Prostate gland (tissue), 2 donors: Measurements from ENCODE around the gene TAF1L. TPM values are rescaled to one million over a fixed set of nuclear protein-coding genes. Genes with fewer than 3 reads are reported as not detected.

ENCODE experiments used
- DNase-seq: peaks from one replicate; pipeline ENCODE4 v3.0.0-alpha.2; 2019; ENCODE audit warnings: low spot score
- H3K27ac ChIP-seq, 2 donors: fragments of 200-600 bp; sonication (generic); 2 replicates each; pipeline ENCODE4 v1.5.1; 2017 to 2019
- H3K27me3 ChIP-seq: fragments of 200-600 bp; sonication (generic); replicated peaks from 2 replicates; pipeline ENCODE4 v1.5.1; 2019; ENCODE audit not compliant: insufficient read depth
- H3K36me3 ChIP-seq, 2 donors: fragments of 200-600 bp; sonication (generic); 1 replicate in 1 of 2; 2 replicates in 1 of 2; pipeline versions ENCODE4 v1.5.1 to v1.8.1; 2017 to 2019
- H3K4me1 ChIP-seq: fragments of 200-600 bp; sonication (generic); replicated peaks from 2 replicates; pipeline ENCODE4 v1.5.1; 2019
- H3K4me3 ChIP-seq, 2 donors: fragments of 200-600 bp; sonication (generic); 2 replicates each; pipeline ENCODE4 v1.5.1; 2017 to 2019
- H3K9me3 ChIP-seq: fragments of 200-600 bp; sonication (generic); 2 replicates; pipeline ENCODE4 v1.5.1; 2017
- CTCF ChIP-seq, 4 experiments: fragments of 200-600 bp in 2 of 4; fragments of 450-650 bp in 2 of 4; sonication (generic) in 2 of 4; IDR thresholded peaks; 1 replicate in 3 of 4; 2 replicates in 1 of 4; pipeline ENCODE4 v1.5.1; 2016 to 2019; ENCODE audit warnings: antibody characterized with exemption in 4 of 4, mild to moderate bottlenecking in 2 of 4, moderate library complexity in 2 of 4
- POLR2A ChIP-seq: fragments of 450-650 bp; IDR thresholded peaks from one replicate; pipeline ENCODE4 v1.6.1; 2016; ENCODE audit warnings: antibody characterized with exemption, mild to moderate bottlenecking
- POLR2AphosphoS5 ChIP-seq: sonication (generic); formaldehyde crosslinking; IDR thresholded peaks from one replicate; pipeline ENCODE4 v1.6.1; 2017; ENCODE audit warnings: antibody characterized with exemption
- WGBS: methylation state at CpG from one replicate; pipeline ENCODE4 v1.1.5; 2018; 5-methylcytosine and 5-hydroxymethylcytosine counted together
- intact Hi-C: fragments of 100-400 bp; cut with DNase I; formaldehyde crosslinking; loops from one replicate; pipeline ENCODE4 v1.14.2; 2022
- total RNA-seq, 2 donors: library from RNA; depleted of rRNA; stranded (reverse); fragments of >200 nt; gene quantifications; one replicate each; pipeline ENCODE4 v1.1.0, GENCODE V29; 2016

Gene TAF1L
- total RNA-seq = 1 to 10 TPM in 1 of 2 donors, not detected in 1; 2.0 TPM

- H3K36me3 ChIP-seq = no peaks in the 10 kb centered on the region
- intact Hi-C loops = no loop called here
- no peak for DNase-seq
These were observed at the start of gene TAF1L for GRCh38 chr9:32635362-32635761. TSS of gene TAF1L (minus strand) at chr9:32635669. CDS start at chr9:32635579, 90 bp downstream.

GRCh38 chr9:32681751-32682150, 46.3 kb upstream of the TAF1L start:
- TF ChIP-seq POLR2A (no peak), CTCF (IDR thresholded peaks at IDR 0.05) (no peak), POLR2AphosphoS5 (no peak)
- H3K27me3 ChIP-seq = no peaks in the 10 kb centered on the region
- H3K4me1 ChIP-seq = no peaks in the 10 kb centered on the region
- WGBS = 79% methylated on average over 1 of the region's 1 CpG
- H3K36me3 ChIP-seq = no peaks in the 10 kb centered on the region
- intact Hi-C loops = no loop called here
- H3K4me3 ChIP-seq = no peak overlapping the region
- no peak overlapping the region for H3K27ac ChIP-seq
- DNase-seq = no peak
- no peaks in the 10 kb centered on the region for H3K9me3 ChIP-seq

More at GRCh38 chr9:32635362-32635761, at the start of gene TAF1L:
- no peaks in the 10 kb centered on the region for H3K9me3 ChIP-seq
- H3K4me1 ChIP-seq = no peaks in the 10 kb centered on the region
- H3K27me3 ChIP-seq = no peaks in the 10 kb centered on the region
- H3K27ac ChIP-seq = no peak within 1 kb of the TSS
- TF ChIP-seq CTCF (IDR thresholded peaks at IDR 0.05) (no peak), POLR2A (no peak), POLR2AphosphoS5 (no peak)
- 94% methylated on average over 23 of the region's 23 CpGs for WGBS
- H3K4me3 ChIP-seq = no peak within 1 kb of the TSS

GRCh38 chr9:32677931-32678330, 42.5 kb upstream of the TAF1L start:
- WGBS = 97% methylated on average over 1 of the region's 1 CpG
- no peaks in the 10 kb centered on the region for H3K9me3 ChIP-seq
- no peak overlapping the region for H3K27ac ChIP-seq
- intact Hi-C loops = no loop called here
- H3K27me3 ChIP-seq = no peaks in the 10 kb centered on the region
- TF ChIP-seq POLR2AphosphoS5 (no peak), CTCF (IDR thresholded peaks at IDR 0.05) (no peak), POLR2A (no peak)
- no peaks in the 10 kb centered on the region for H3K4me1 ChIP-seq
- H3K4me3 ChIP-seq = no peak overlapping the region
- H3K36me3 ChIP-seq = no peaks in the 10 kb centered on the region
- no peak for DNase-seq

- intact Hi-C loops = no loop called here
- Histone ChIP-seq H3K4me3 (no peak overlapping the region), H3K4me1 (no peaks in the 10 kb centered on the region), H3K36me3 (no peaks in the 10 kb centered on the region), H3K27me3 (no peaks in the 10 kb centered on the region), H3K27ac (no peak overlapping the region), H3K9me3 (no peaks in the 10 kb centered on the region)
- DNase-seq = no peak
- 63% methylated on average over 6 of the region's 6 CpGs for WGBS
- TF ChIP-seq POLR2AphosphoS5 (no peak), POLR2A (no peak), CTCF (IDR thresholded peaks at IDR 0.05) (no peak)
These were observed 37.0 kb upstream of the TAF1L start for GRCh38 chr9:32672469-32672868.

- H3K9me3 ChIP-seq = no peaks in the 10 kb centered on the region
- TF ChIP-seq POLR2A = no peak
- no peak for TF ChIP-seq CTCF (IDR thresholded peaks at IDR 0.05)
- TF ChIP-seq POLR2AphosphoS5 = no peak
- no peaks in the 10 kb centered on the region for H3K27me3 ChIP-seq
- intact Hi-C loops = no loop called here
- no peak overlapping the region for H3K4me3 ChIP-seq
- no peak for DNase-seq
- H3K4me1 ChIP-seq = no peaks in the 10 kb centered on the region
- 78% methylated on average over 1 of the region's 1 CpG for WGBS
- H3K36me3 ChIP-seq = no peaks in the 10 kb centered on the region
- no peak overlapping the region for H3K27ac ChIP-seq
These were observed 35.9 kb upstream of the TAF1L start for GRCh38 chr9:32671333-32671732.
